HEK293 (cell line): Measurements from ENCODE around the gene NAV3.

ENCODE experiments used
- ZBTB17 ChIP-seq: fragments of 450-650 bp; formaldehyde crosslinking; IDR thresholded peaks from 2 replicates; pipeline ENCODE4 v1.5.1; 2016; ENCODE audit warnings: missing biosample characterization, missing genetic modification characterization
- ZBTB8A ChIP-seq: fragments of 450-650 bp; formaldehyde crosslinking; IDR thresholded peaks from 2 replicates; pipeline ENCODE4 v1.5.1; 2016; ENCODE audit warnings: missing biosample characterization, missing genetic modification characterization
- ZNF350 ChIP-seq: fragments of 450-650 bp; formaldehyde crosslinking; IDR thresholded peaks from 2 replicates; pipeline ENCODE4 v1.5.0; 2017; ENCODE audit warnings: missing biosample characterization, mild to moderate bottlenecking, missing genetic modification characterization
- ZNF664 ChIP-seq: fragments of 450-650 bp; formaldehyde crosslinking; IDR thresholded peaks from 2 replicates; pipeline ENCODE4 v1.5.1; 2016; ENCODE audit warnings: missing biosample characterization, missing genetic modification characterization
- ZNF777 ChIP-seq: fragments of 450-650 bp; formaldehyde crosslinking; IDR thresholded peaks from 2 replicates; pipeline ENCODE4 v1.5.1; 2017; ENCODE audit warnings: missing biosample characterization, missing genetic modification characterization, borderline replicate concordance
- TF ChIP-seq, protein P1 (sequence below): fragments of 450-650 bp; formaldehyde crosslinking; IDR thresholded peaks from 2 replicates; pipeline ENCODE4 v1.5.1; 2016; ENCODE audit warnings: missing biosample characterization, missing genetic modification characterization
- TF ChIP-seq, protein P2 (sequence below): sonication (generic); formaldehyde crosslinking; IDR thresholded peaks from 2 replicates; pipeline ENCODE4 v1.8.1; 2022; ENCODE audit warnings: mild to moderate bottlenecking, moderate library complexity, missing genetic modification reagents

DNA sequence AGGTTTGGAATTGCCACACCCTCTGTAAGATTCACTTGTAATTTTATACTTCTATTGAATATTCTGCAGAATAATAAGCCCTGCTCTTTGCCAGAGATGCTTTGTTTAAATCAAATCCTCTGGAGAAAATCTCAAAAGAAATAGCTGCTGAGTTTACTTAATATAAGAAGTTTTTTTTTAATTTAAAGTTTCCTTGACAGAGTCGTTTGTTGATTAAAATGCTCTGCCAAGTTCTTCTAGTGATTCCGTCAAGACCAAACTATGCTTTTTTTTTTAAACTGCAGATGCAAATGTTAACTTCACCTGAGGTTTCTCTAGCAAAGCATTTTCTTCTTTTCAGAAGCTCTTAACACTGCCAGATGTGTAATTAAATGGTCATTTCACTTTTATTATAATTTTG is 13.4 kb upstream of the NAV3 start:
- TF ChIP-seq, protein P1, sequence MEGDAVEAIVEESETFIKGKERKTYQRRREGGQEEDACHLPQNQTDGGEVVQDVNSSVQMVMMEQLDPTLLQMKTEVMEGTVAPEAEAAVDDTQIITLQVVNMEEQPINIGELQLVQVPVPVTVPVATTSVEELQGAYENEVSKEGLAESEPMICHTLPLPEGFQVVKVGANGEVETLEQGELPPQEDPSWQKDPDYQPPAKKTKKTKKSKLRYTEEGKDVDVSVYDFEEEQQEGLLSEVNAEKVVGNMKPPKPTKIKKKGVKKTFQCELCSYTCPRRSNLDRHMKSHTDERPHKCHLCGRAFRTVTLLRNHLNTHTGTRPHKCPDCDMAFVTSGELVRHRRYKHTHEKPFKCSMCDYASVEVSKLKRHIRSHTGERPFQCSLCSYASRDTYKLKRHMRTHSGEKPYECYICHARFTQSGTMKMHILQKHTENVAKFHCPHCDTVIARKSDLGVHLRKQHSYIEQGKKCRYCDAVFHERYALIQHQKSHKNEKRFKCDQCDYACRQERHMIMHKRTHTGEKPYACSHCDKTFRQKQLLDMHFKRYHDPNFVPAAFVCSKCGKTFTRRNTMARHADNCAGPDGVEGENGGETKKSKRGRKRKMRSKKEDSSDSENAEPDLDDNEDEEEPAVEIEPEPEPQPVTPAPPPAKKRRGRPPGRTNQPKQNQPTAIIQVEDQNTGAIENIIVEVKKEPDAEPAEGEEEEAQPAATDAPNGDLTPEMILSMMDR = no peak
- TF ChIP-seq ZBTB17 (tag by site-specific recombination) (no peak), ZNF777 (tag by site-specific recombination) (no peak), ZNF664 (no peak), ZBTB8A (no peak), ZNF350 (tag by site-specific recombination) (no peak)
- TF ChIP-seq, protein P2, sequence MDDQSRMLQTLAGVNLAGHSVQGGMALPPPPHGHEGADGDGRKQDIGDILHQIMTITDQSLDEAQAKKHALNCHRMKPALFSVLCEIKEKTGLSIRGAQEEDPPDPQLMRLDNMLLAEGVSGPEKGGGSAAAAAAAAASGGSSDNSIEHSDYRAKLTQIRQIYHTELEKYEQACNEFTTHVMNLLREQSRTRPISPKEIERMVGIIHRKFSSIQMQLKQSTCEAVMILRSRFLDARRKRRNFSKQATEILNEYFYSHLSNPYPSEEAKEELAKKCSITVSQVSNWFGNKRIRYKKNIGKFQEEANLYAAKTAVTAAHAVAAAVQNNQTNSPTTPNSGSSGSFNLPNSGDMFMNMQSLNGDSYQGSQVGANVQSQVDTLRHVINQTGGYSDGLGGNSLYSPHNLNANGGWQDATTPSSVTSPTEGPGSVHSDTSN (CRISPR knock-in tag) = no peak
